ENCODE results near the gene BUD23.

Gene BUD23

GRCh38 chr7:73699370-73700068, 16.1 kb downstream of the BUD23 start:
- no peak overlapping the region for H3K4me3 ChIP-seq (ENCODE audit: low read length)

GRCh38 chr7:73700069-73700423, 16.6 kb downstream of the BUD23 start:
- no peaks in the 10 kb centered on the region for H3K27me3 ChIP-seq (ENCODE audit: insufficient read depth, low read length)
- H3K9me3 ChIP-seq (ENCODE audit: low read length): no peaks in the 10 kb centered on the region
- no peak overlapping the region for H3K4me3 ChIP-seq (ENCODE audit: low read length)
- H2AFZ ChIP-seq (ENCODE audit: low read depth, low read length): no peak overlapping the region
- H3K36me3 ChIP-seq (ENCODE audit: insufficient read depth, low read length): peaks cover 57% of the 10 kb centered on the region
- no peaks in the 10 kb centered on the region for H3K4me1 ChIP-seq (ENCODE audit: insufficient read depth, low read length)

More at GRCh38 chr7:73699370-73700068, 16.1 kb downstream of the BUD23 start:
- H2AFZ ChIP-seq (ENCODE audit: low read depth, low read length): no peak overlapping the region
- H3K27me3 ChIP-seq (ENCODE audit: insufficient read depth, low read length): no peaks in the 10 kb centered on the region
- H3K36me3 ChIP-seq (ENCODE audit: insufficient read depth, low read length): peaks cover 58% of the 10 kb centered on the region
- H3K9me3 ChIP-seq (ENCODE audit: low read length): no peaks in the 10 kb centered on the region
- H3K4me1 ChIP-seq (ENCODE audit: insufficient read depth, low read length): no peaks in the 10 kb centered on the region

GRCh38 chr7:73700581-73701134, 17.3 kb downstream of the BUD23 start:
- Histone ChIP-seq H3K4me1 (ENCODE audit: insufficient read depth, low read length) (no peaks in the 10 kb centered on the region), H3K4me3 (ENCODE audit: low read length) (no peak overlapping the region), H3K9me3 (ENCODE audit: low read length) (no peaks in the 10 kb centered on the region), H2AFZ (ENCODE audit: low read depth, low read length) (no peak overlapping the region), H3K27me3 (ENCODE audit: insufficient read depth, low read length) (no peaks in the 10 kb centered on the region), H3K36me3 (ENCODE audit: insufficient read depth, low read length) (peaks cover 53% of the 10 kb centered on the region)

- Histone ChIP-seq H3K4me1 (ENCODE audit: insufficient read depth, low read length) (no peaks in the 10 kb centered on the region), H3K4me3 (ENCODE audit: low read length) (no peak overlapping the region), H2AFZ (ENCODE audit: low read depth, low read length) (no peak overlapping the region), H3K27me3 (ENCODE audit: insufficient read depth, low read length) (no peaks in the 10 kb centered on the region), H3K9me3 (ENCODE audit: low read length) (no peaks in the 10 kb centered on the region), H3K36me3 (ENCODE audit: insufficient read depth, low read length) (peaks cover 45% of the 10 kb centered on the region)
Observed at GRCh38 chr7:73701357-73701995, 18.1 kb downstream of the BUD23 start.

- H3K36me3 ChIP-seq (ENCODE audit: insufficient read depth, low read length): peaks cover 38% of the 10 kb centered on the region
- no peaks in the 10 kb centered on the region for H3K4me1 ChIP-seq (ENCODE audit: insufficient read depth, low read length)
- H3K4me3 ChIP-seq (ENCODE audit: low read length): no peak overlapping the region
- no peaks in the 10 kb centered on the region for H3K27me3 ChIP-seq (ENCODE audit: insufficient read depth, low read length)
- no peaks in the 10 kb centered on the region for H3K9me3 ChIP-seq (ENCODE audit: low read length)
- H2AFZ ChIP-seq (ENCODE audit: low read depth, low read length): no peak overlapping the region
Observed at GRCh38 chr7:73702226-73702625, 18.8 kb downstream of the BUD23 start.

GRCh38 chr7:73702665-73703064, 19.3 kb downstream of the BUD23 start:
- no peaks in the 10 kb centered on the region for H3K9me3 ChIP-seq (ENCODE audit: low read length)
- H3K4me3 ChIP-seq (ENCODE audit: low read length): no peak overlapping the region
- no peaks in the 10 kb centered on the region for H3K4me1 ChIP-seq (ENCODE audit: insufficient read depth, low read length)
- H3K36me3 ChIP-seq (ENCODE audit: insufficient read depth, low read length): peaks cover 34% of the 10 kb centered on the region
- no peak overlapping the region for H2AFZ ChIP-seq (ENCODE audit: low read depth, low read length)
- H3K27me3 ChIP-seq (ENCODE audit: insufficient read depth, low read length): no peaks in the 10 kb centered on the region

GRCh38 chr7:73703225-73703624, 19.8 kb downstream of the BUD23 start:
- Histone ChIP-seq H3K4me1 (ENCODE audit: insufficient read depth, low read length) (no peaks in the 10 kb centered on the region), H3K27me3 (ENCODE audit: insufficient read depth, low read length) (no peaks in the 10 kb centered on the region), H2AFZ (ENCODE audit: low read depth, low read length) (no peak overlapping the region), H3K36me3 (ENCODE audit: insufficient read depth, low read length) (peaks cover 31% of the 10 kb centered on the region), H3K9me3 (ENCODE audit: low read length) (no peaks in the 10 kb centered on the region), H3K4me3 (ENCODE audit: low read length) (no peak overlapping the region)

- peaks cover 24% of the 10 kb centered on the region for H3K36me3 ChIP-seq (ENCODE audit: insufficient read depth, low read length)
- H2AFZ ChIP-seq (ENCODE audit: low read depth, low read length): no peak overlapping the region
- H3K27me3 ChIP-seq (ENCODE audit: insufficient read depth, low read length): no peaks in the 10 kb centered on the region
- H3K4me1 ChIP-seq (ENCODE audit: insufficient read depth, low read length): no peaks in the 10 kb centered on the region
- H3K4me3 ChIP-seq (ENCODE audit: low read length): no peak overlapping the region
- H3K9me3 ChIP-seq (ENCODE audit: low read length): no peaks in the 10 kb centered on the region
Observed at GRCh38 chr7:73703757-73704639, 20.6 kb downstream of the BUD23 start.

GRCh38 chr7:73704640-73705550, 21.5 kb downstream of the BUD23 start:
- peaks cover 15% of the 10 kb centered on the region for H3K36me3 ChIP-seq (ENCODE audit: insufficient read depth, low read length)

GRCh38 chr7:73705551-73705920, 22.1 kb downstream of the BUD23 start:
- H3K36me3 ChIP-seq (ENCODE audit: insufficient read depth, low read length): peaks cover 9% of the 10 kb centered on the region
- no peaks in the 10 kb centered on the region for H3K4me1 ChIP-seq (ENCODE audit: insufficient read depth, low read length)
- no peak overlapping the region for H3K4me3 ChIP-seq (ENCODE audit: low read length)
- no peak overlapping the region for H2AFZ ChIP-seq (ENCODE audit: low read depth, low read length)
- no peaks in the 10 kb centered on the region for H3K27me3 ChIP-seq (ENCODE audit: insufficient read depth, low read length)
- no peaks in the 10 kb centered on the region for H3K9me3 ChIP-seq (ENCODE audit: low read length)

More at GRCh38 chr7:73704640-73705550, 21.5 kb downstream of the BUD23 start:
- Histone ChIP-seq H3K27me3 (ENCODE audit: insufficient read depth, low read length) (no peaks in the 10 kb centered on the region), H3K4me1 (ENCODE audit: insufficient read depth, low read length) (no peaks in the 10 kb centered on the region), H3K9me3 (ENCODE audit: low read length) (no peaks in the 10 kb centered on the region), H3K4me3 (ENCODE audit: low read length) (no peak overlapping the region), H2AFZ (ENCODE audit: low read depth, low read length) (no peak overlapping the region)

GRCh38 chr7:73706126-73707044, 23.0 kb downstream of the BUD23 start:
- Histone ChIP-seq H3K4me1 (ENCODE audit: insufficient read depth, low read length) (no peaks in the 10 kb centered on the region), H3K27me3 (ENCODE audit: insufficient read depth, low read length) (no peaks in the 10 kb centered on the region), H3K9me3 (ENCODE audit: low read length) (no peaks in the 10 kb centered on the region), H3K36me3 (ENCODE audit: insufficient read depth, low read length) (peaks cover 9% of the 10 kb centered on the region), H2AFZ (ENCODE audit: low read depth, low read length) (no peak overlapping the region), H3K4me3 (ENCODE audit: low read length) (no peak overlapping the region)

All from neuron (in vitro differentiated cells).